Ramos (cell line): ENCODE data around the gene IGSF22.

Experiments used
- in situ Hi-C: fragments of 300-500 bp; cut with MboI; formaldehyde crosslinking; loops from one replicate; pipeline ENCODE4 v1.14.3; 2022; ENCODE audit warnings: low sequenced_read_pairs; ENCODE audit not compliant: unreplicated experiment

IGSF22 gene

GRCh38 chr11:18726040-18726439 lies at the start of gene IGSF22:
TSS of gene IGSF22 (minus strand) at chr11:18726188. CDS start at chr11:18724236, 1,952 bp downstream.
- in situ Hi-C loops = no loop called here

DNA sequence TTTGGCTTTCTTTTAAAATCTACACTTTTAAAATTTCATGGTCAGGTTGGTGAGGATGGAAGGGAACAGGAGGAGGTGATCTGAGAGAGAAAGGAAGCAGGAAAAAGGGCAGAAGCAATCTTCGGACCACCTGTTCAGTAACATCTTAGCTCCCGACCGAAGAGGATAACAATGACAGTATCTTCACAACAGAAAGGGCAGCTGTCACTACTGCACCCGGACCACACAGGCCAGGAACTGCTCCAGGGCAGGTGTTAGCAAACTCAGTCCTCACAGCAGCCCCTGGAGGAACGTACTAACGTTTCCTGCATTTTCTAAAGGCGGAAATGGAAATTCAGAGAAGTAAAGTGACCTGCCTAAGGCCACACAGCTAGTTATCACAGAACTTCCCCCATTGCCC lies 48.8 kb upstream of the IGSF22 start:
- in situ Hi-C loops = no loop called here

- in situ Hi-C loops = no loop called here
Observed at GRCh38 chr11:18773681-18774080, 47.7 kb upstream of the IGSF22 start.

GRCh38 chr11:18773104-18773503 lies 47.1 kb upstream of the IGSF22 start:
- in situ Hi-C loops = no loop called here

DNA sequence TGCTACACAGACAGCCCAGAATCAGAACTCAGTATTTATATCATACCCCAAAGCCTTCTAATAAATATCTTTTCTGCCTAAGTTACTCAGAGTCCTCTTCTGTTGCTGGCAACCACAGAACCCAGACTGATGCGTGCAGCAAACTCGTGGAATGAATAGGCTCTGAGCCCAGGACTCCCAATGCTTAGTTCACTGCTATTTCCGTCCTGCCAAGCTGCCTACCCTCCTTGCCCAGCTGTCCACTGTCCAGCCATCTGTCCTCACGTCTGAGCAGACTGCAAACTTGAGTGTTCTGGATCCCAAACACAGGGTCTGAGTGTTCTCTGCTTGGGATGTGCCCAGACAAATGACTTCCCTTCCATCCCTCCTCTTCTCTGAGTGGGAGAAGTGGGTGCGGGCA lies 46.2 kb upstream of the IGSF22 start:
- in situ Hi-C loops = no loop called here

DNA sequence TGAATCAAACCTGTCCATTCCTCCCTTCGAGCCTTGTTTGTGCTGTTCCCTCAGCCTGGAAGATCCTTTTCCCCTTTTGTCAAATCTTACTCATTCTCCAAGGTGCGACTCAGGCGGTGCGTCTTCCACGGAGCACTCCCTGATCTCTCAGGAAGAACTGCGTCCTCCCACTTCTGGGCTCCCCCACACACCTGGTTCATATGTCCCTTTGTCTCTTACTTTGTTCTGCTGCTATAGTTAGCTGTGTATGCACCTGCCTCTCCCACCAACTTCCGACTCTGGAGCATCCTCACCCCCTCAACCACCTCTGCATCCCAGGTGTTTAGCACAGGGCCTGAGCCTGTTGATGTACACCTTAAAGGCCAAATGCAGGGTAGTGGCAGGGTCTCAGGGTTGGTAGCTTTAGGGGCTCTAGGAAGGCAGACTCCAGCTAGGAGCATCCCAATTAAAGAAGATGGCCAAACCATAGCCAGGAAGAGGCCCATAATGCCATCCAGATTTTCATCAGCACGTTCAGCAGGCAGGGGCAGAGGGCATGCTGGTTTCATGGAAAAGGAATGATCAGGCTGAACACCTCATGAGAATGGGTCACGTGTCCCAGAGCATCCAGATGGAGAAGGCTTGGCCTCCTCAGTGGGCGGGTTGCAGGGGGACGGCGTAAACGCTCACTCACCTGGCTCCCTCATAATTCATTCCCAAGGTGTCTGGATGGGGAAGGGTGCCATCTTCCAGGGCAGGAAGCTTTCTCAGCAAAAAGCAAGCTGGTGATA lies 45.5 kb upstream of the IGSF22 start:
- in situ Hi-C loops = no loop called here

DNA sequence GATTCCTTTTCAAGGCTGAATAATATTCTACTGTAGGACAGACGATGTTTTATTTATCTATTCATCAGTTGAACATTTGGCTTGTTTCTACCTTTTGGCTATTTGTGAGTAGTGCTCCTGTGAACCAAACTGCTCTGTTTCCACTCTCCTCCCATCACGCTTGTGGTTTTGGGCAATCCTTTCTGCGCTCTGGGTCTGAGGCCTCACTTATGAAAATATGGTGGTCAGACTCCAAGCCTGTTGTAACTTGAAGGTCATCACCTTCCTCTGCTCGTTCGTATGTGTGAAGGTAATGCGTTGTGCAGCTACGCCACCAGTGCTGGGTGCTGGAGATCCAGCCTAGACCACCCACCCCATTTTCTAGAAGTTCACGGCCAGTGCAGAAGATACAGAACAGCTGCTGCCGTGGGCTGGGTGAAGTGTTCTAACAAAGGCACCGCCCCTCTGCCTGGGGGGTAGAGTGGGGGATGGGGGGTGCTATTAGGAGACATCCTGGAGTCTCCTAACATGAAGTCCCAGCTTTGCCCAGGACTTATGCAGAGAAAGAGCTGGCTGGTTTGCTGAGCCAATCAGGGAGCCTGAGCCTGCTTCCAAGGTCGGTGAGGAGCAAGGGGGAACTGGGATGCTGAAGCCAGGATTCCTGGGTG lies 44.6 kb upstream of the IGSF22 start:
- in situ Hi-C loops = no loop called here

DNA sequence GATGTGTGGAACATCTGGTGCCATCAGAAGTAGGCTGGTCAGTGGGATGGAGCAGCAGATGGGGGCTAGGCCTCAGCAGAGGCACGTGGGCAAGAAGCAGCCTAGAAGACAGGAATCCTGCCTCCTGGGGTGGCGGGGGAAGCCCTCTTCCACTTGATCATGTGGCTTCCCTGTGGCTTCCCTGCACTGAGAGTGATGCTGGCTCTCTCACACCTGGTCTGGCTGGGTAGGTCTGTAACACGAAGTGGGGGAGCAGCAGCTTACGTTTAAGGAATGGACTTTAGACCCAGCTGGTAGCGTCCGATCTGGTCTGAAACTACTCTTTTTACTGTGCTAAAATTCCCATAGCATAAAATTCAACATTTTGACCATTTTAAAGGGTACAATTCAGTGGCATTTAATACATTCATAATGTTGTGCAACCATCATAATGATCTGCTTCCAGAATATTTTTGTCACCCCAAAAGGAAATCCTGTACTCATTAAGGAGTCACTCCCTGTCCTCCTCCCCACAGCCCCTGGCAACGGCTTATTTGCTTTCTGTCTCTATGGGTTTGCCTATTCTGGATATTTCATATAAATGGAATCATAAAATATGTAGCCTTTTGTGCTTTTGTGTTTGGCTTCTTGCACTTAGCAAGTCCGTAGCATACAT lies 43.9 kb upstream of the IGSF22 start:
- in situ Hi-C loops = no loop called here

GRCh38 chr11:18768978-18769377 lies 43.0 kb upstream of the IGSF22 start:
- in situ Hi-C loops = no loop called here

- in situ Hi-C loops = no loop called here
Observed at GRCh38 chr11:18768472-18768901, 42.5 kb upstream of the IGSF22 start.

DNA sequence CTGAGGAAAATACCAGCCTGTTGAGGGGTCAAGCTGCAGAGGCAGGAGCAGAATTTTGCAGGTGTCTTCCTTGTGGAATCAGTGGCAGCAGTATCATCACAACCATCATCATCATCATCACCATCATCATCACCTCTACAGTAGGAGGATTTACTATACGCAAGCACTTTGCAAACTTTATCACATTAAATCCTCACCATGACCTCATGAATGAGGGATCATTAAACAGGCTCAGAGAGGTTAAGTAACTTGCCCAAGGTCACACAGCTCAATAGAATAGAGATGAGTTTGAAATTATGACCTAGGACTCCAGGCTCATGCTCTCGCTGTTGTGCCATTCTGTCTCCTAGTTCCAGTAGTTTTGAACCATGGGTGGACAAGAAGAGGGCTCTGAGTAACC lies 40.0 kb upstream of the IGSF22 start:
- in situ Hi-C loops = no loop called here

GRCh38 chr11:18765554-18765953 lies 39.6 kb upstream of the IGSF22 start:
- in situ Hi-C loops = no loop called here

- in situ Hi-C loops = no loop called here
Observed at GRCh38 chr11:18761741-18762140, 35.8 kb upstream of the IGSF22 start.

GRCh38 chr11:18761144-18761543 lies 35.2 kb upstream of the IGSF22 start:
- in situ Hi-C loops = no loop called here

GRCh38 chr11:18757811-18758210 lies 31.8 kb upstream of the IGSF22 start:
- in situ Hi-C loops = no loop called here

GRCh38 chr11:18756889-18757288 lies 30.9 kb upstream of the IGSF22 start:
- in situ Hi-C loops = no loop called here

DNA sequence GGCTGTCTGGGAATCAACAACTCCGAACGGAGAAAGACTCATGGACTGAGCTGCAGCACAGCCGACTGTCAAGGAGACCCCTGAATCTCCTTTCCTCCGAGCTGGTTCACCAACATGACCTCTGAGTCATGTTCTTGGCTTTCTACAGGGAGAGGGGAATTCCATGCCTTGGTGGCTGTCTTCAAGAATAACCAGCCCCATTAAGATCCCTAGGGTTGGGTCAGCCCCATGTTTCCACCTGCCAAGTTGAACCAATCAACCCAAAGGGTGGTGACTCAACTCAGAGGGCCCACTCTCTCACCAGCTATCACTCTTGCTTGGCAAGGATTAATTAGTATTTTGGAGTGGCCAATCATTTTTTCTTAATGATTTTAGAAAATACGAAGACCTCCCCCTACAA lies 28.3 kb upstream of the IGSF22 start:
- in situ Hi-C loops = no loop called here

GRCh38 chr11:18752502-18752901 lies 26.5 kb upstream of the IGSF22 start:
- in situ Hi-C loops = no loop called here

DNA sequence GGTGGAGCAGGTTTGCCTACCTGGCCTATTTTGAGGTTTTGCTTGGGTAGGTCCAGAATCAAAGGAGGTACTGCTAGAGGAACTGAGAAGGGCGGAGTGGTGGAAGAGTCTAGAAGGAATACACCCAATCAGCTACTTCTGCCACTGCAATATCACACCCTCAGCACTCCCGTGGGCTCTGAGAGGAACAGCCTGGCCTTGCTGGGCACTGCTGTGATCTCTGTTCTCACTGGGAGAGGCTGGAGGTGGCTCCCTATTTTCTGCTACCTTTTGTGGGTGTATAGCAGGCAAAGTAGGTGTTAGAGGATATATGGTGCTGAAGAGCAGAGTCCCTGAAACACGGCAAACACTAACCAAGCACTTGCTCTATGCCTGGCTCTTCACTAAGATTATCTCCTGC lies 25.0 kb upstream of the IGSF22 start:
- in situ Hi-C loops = no loop called here

- in situ Hi-C loops = no loop called here
Observed at GRCh38 chr11:18749681-18750319, 23.8 kb upstream of the IGSF22 start.
